Measurements from ENCODE around the gene GBGT1.

DNA sequence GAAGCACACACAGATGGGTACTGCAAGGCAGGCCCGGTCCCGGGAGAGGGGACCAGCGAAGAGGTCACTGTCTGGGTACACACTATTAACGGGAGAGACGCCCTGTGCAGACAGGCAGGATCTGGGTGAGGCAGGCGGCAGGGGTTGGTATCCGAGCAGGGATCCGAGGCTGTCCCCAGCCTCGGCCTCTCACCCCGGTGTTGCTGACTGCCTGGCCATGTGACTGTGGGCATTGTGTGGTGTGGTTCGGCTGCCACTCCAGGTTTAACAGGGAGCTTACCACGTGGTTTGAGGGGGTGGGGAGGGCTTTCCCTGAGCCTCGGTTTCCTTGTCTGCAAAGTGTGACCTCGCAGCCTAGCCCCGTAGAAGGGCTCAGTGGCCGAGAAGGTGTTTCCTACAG, 31.5 kb downstream of the GBGT1 start:
- TF ChIP-seq, protein P1, sequence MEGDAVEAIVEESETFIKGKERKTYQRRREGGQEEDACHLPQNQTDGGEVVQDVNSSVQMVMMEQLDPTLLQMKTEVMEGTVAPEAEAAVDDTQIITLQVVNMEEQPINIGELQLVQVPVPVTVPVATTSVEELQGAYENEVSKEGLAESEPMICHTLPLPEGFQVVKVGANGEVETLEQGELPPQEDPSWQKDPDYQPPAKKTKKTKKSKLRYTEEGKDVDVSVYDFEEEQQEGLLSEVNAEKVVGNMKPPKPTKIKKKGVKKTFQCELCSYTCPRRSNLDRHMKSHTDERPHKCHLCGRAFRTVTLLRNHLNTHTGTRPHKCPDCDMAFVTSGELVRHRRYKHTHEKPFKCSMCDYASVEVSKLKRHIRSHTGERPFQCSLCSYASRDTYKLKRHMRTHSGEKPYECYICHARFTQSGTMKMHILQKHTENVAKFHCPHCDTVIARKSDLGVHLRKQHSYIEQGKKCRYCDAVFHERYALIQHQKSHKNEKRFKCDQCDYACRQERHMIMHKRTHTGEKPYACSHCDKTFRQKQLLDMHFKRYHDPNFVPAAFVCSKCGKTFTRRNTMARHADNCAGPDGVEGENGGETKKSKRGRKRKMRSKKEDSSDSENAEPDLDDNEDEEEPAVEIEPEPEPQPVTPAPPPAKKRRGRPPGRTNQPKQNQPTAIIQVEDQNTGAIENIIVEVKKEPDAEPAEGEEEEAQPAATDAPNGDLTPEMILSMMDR (IDR thresholded peaks at IDR 0.05; ENCODE audit: poor library complexity): no peak
- TF ChIP-seq EZH2phosphoT487 (IDR thresholded peaks at IDR 0.05; ENCODE audit: low read depth, severe bottlenecking, unreplicated experiment) (no peak), EZH2 (IDR thresholded peaks at IDR 0.05; ENCODE audit: borderline replicate concordance) (no peak)

Data from hepatocyte (in vitro differentiated cells).